Measurements from ENCODE around the gene TSHZ3.

Gene TSHZ3

DNA sequence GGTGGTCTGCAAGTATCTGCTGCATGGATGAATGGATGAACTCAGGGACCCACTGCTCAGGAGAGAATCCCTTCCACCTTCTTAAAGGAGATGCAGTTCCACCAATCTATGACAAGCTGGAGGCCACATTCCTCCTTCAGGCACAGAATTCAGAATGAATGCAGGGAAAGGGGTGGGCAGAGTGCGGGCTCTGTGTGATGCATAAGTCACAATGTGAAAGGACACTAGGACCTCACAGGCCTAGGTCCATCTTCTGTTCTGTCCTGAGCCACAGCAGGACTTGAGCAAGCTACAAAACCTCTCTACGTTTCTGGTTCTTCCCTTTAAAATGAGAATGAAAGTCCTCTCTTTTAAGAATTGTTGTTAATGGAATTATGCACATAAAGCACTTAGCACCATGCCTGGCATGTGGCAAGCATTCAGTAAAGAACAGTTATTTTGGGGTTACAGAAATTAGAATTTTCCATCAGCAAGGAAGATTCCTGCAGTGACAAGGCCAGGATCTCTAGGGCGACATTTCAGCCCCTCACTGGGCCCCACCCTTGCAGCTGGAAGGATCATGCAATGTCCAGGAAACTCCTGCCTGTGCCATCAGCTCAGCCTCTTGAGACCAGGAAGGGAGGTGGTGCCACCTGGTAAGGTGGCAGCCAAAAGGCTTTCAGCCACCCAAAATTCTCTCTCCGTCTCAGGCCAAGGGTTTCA lies 38.7 kb downstream of the TSHZ3 start:
- DNase-seq, result no peak

- DNase-seq, result no peak
Observed at GRCh38 chr19:31308781-31309180, 40.5 kb downstream of the TSHZ3 start.

GRCh38 chr19:31307071-31307669 lies 42.1 kb downstream of the TSHZ3 start:
- no peak for DNase-seq

DNA sequence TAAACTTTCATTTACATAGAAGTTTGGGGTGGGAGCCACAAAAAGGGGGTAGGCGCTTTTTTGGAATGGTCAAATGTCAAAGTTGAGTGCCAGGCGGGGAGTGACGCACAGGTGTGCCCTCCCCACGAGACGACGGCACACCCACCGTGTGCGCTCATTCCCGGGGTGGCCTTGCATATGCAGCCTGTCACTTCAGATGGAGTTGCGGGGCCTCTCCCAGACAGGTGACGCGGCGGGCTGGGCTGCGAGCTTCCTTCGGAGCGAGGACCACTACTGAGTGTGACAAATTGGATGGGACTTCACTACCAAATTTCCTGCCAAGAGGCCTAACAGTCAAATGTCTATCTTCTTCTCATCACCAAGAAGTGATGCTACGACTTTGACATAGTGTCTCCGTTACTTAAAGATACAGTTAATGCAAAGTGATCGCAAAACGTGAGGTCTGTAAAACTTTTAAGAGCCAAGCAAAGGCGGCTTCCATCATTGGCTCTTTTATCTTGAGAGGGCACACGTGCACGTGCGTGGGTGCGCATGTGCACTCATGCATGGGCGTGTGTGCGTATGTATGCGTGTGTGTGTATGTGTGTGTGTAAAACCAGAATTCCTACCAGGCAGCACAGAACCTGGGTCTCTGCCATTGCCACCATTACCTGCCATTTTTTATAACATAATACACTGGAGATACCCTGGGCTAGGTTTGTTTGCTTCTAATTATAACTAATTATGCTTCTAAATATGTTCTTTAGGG lies 43.1 kb downstream of the TSHZ3 start:
- DNase-seq, result no peak

- no peak for DNase-seq
Observed at GRCh38 chr19:31304831-31305312, 44.4 kb downstream of the TSHZ3 start.

GRCh38 chr19:31303262-31303815 lies 45.9 kb downstream of the TSHZ3 start:
- DNase-seq, result no peak

DNA sequence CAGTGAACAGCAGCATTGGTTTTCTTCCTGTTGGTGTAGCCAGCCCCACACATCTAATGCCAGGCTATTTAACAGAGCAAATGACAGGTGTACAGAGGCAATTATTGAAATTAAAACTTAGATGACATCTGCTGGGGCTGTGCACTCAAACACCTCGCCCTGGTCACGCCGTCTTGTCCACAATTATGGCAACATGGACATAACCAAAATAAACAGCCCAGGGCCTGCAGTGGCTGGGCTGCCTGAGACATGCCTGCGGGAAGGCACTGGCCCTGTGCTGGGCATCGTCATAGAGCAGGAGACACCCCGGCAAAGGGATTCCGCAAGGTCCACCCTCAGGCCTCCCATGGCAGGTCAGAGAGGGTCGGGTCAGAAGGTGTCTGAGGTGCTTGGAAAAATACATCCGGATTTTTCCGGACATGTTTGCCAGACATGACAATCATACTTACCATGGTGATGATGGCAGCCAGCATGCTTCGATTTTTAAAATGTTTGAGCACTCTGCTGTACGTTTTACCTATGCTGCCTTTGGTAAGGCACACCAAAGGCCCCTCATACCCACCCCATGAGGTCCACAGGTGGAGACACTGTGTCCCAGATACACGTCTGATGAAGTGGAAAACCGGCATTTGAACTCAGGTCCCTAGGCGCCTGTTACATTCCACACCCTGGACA lies 47.8 kb downstream of the TSHZ3 start:
- no peak for DNase-seq

GRCh38 chr19:31300422-31300821 lies 48.8 kb downstream of the TSHZ3 start:
- DNase-seq, result no peak

- DNase-seq, result no peak
Observed at GRCh38 chr19:31299665-31300064, 49.6 kb downstream of the TSHZ3 start.

DNA sequence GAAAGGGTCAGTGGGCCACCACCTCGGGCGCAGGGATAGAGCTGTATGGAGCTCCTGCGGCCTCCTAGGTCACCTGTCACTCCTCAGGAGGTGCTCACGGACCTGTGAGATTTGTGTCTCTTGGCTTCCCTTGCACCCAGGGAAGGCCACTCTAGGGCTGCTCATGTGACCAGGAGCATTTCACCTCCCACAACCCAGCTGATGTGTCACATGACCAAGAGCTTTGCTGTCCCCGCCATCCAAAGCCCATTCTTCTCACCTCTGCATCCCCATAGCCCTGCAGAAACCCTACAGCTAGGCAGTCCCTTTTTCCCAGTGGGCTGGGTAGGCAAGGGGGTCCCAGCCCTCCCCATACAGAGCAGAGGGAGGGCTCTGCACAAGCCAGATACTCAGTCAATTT lies 51.2 kb downstream of the TSHZ3 start:
- no peak for DNase-seq

GRCh38 chr19:31296741-31297390 lies 52.4 kb downstream of the TSHZ3 start:
- DNase-seq, result no peak

GRCh38 chr19:31294189-31294588 lies 55.0 kb downstream of the TSHZ3 start:
- DNase-seq, result no peak

DNA sequence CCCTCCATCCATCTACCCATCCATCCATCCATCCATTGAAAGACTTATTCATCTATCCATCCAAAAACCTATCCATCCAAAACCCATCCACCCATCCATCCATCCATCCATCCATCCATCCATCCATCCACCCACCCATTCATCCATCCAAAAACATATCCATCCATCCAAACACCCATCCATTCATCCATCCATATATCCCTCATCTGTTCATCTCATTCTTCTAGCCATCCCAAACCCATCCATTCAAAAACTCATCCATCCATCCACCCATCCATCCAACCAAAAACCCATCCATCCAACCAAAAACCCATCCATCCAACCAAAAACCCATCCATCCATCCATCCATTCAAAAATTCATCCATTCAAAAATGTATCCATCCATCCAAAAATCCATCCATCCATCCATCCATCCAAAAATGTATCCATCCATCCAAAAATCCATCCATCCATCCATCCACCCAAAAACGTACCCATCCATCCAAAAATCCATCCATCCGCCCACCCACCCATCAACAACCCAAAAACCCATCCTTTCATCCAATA lies 56.5 kb downstream of the TSHZ3 start:
- DNase-seq, result no peak

DNA sequence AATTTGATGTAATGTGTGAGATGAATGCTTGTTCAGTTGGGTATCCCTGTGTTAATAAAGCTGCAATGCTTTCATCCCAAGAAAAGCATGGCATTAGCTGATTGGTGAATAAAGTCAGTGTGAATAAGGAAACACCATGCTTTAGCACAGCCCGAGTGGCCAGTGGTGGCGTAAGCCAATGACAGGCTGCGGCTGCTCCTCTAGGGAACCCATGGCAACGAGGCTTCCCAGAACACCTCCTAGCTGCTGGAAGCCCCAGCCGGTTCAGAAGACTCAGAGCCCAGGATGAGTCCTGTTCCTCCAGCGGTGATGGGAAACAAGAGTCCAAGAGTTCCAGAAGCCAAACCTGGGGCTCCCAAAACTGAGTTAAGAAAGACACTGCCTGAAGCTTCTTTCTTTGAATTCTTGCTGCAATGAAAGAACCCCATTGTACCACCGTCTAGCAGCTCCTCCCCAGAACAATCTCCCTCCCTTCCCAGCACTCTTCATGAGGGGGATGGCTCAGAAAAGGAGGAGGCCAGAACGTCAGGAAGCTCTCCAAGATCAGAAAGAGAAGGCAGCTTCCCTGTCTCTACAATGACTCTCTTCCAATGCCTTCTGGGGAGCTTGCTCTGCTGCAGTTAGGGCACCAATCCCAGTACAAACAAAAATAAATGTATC lies 58.2 kb downstream of the TSHZ3 start:
- no peak for DNase-seq

DNA sequence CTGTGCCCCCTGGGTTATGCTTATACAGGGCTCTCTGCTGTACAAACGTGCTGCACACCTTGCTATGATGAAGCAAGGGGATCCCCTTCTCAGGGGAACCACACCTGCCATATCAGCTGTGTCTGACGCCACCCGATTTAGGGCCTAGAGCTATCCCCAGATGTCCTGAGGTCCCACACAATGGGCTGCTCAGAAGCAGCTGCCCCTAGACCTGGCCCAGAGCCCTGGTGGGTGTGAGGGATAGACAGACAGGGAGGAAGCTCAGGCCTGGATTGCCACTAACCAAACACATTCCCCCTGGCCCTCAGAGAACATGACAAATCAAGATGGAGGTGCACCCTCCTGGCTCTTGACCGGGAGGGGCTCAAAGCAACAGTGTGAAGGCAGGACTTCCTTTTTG lies 59.3 kb downstream of the TSHZ3 start:
- no peak for DNase-seq

DNA sequence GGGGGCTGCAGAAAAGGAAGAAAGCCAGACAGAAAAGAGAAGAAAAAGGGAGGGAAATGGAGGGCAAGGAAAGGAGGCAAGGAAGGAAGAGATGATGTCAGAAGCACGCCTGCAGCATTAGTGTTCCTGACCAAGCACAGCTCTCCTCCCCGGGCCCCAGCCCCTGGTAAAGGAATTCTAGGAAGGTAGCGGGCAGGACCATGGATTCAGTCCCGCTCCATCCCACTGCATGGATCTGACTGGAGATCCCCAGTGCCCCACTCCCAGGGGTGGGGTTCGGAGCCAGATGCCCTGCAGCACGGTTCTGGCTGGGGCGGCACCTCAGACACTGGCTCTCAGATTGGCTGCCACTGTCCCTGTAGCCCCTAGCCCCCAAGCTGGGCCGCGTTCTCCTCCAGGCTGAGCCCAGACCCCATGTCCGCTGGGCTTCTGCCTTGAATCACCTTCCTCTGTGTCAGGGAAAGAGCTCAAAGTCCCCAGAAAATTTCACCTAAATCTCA lies 59.8 kb downstream of the TSHZ3 start:
- no peak for DNase-seq

GRCh38 chr19:31286491-31286890 lies 62.7 kb downstream of the TSHZ3 start:
- no peak for DNase-seq

GRCh38 chr19:31285744-31286143 lies 63.5 kb downstream of the TSHZ3 start:
- DNase-seq, result no peak

- no peak for DNase-seq
Observed at GRCh38 chr19:31284621-31285020, 64.6 kb downstream of the TSHZ3 start.

DNA sequence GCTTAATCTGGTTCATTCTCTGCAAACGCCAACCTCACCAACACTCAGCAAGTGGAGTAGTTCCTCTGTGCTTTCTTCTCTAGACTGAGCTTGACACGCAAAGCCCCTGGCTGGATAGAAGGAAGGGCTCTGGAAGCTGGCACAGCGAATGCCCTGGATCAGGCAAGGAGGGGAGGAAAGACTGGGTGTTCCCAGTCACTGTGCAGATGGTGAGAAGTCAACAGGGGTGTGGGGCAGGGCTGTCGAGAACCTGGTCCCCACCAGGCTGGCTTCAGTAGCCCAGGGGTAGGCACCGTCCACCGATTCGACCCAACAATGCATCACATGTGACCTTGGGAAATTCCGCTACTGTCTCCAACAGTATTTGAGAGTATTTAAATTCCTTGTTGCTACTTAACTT lies 65.5 kb downstream of the TSHZ3 start:
- no peak for DNase-seq

DNA sequence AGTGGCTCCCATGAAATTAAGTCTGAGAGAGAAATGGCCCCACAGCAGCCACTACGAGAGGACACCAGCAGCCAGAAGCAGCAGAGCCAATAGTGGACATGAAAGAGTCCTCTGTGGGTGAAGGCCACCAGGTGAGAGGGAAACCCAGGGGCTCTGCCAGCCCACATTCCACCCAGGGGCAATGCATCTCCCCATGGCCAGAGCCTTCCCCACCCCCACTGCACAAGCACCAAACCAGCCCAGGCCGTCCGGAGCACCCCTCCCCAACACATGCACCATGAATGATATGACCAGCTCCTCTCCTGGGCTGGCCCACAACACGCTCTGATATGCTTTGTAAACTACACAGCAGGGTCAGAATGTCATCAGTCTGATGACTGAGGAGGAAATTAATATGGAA lies 66.9 kb downstream of the TSHZ3 start:
- DNase-seq, result no peak

All from activated naive CD4-positive, alpha-beta T cell treated with anti-CD3 and anti-CD28 coated beads, Interleukin-2, amount 50 U/mL, for 16 hours (primary cell).